Right renal cortex interstitium (tissue), 3 donors: ENCODE data around the gene ATP8A2. TPM values are rescaled to one million over a fixed set of nuclear protein-coding genes. Genes with fewer than 3 reads are reported as not detected.

Experiments used
- DNase-seq, 3 donors: peaks; one replicate each; pipeline ENCODE4 v3.0.0-alpha.2; 2013; ENCODE audit warnings: low read depth in 3 of 3, low spot score in 2 of 3
- polyA plus RNA-seq, 3 donors: library from polyadenylated mRNA; unstranded; fragments of 120-200 nt; gene quantifications; one replicate each; pipeline ENCODE4 v1.2.1, GENCODE V29; 2013; ENCODE audit not compliant: insufficient read length in 3 of 3

Gene ATP8A2
- polyA plus RNA-seq, 3 donors, result 5.5 to 7.2 (median 6.3) TPM

GRCh38 chr13:25679936-25680335 is 308.2 kb downstream of the ATP8A2 start:
- DNase-seq, result no peak

GRCh38 chr13:25682276-25682675 is 310.5 kb downstream of the ATP8A2 start:
- no peak for DNase-seq

GRCh38 chr13:25683056-25683455 is 311.3 kb downstream of the ATP8A2 start:
- DNase-seq, result no peak

- DNase-seq, result no peak
Measured at GRCh38 chr13:25683662-25684370, 312.0 kb downstream of the ATP8A2 start.

DNA sequence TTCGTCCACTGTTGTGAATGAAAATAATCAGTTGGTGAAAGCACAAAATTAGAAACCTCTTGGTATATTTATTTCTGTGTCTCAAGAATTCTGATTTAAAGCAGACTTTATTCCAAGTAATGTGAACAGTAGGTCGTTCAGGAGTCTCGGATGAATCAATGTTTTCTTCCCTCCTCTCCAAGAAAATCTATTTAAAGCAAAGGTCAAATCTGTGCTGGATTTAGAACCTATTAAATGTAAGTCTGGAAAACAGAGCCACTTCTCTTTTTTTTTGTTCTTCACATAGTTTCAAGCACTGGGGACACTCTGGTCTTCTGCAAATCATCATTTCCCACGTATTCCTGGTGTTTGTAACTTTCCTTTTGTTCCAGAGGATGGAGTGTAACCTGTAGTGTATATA is 312.7 kb downstream of the ATP8A2 start:
- DNase-seq, result no peak

GRCh38 chr13:25686831-25687470 is 315.2 kb downstream of the ATP8A2 start:
- DNase-seq, result no peak

DNA sequence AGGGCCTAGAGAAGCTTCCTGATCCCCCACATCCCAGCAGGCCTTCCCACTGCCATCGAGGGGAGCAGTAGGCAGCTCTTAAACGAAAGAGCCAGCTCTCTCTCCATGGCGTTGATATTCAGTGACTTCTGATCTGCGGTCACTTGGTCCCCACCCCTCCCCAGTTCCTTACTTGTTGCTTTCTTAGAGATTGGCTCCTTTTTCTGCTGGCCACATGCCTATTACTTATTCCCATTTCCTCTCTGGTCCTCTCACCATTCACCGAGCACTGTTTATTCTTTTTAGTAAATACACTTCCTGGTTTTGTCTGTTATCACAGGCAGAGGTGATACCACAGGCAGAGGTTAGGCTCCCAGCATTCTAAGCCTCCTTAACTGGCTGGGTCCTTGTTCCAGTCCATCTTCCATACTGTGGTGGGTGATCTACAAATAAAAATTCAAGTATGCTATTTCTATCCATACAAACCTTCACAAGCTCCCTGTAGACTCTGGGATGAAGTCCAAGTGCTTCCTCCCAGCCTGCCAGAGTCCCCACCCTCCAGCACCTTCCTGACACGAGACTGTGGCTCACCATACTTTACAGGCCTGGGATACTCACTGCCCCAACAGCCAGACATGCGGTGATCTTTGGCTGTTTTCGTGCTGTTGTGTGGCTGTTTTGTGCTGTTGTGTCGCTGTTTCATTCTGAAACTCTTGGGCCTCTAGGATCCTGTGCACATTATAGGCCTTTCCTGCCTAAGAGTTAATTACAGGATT is 315.9 kb downstream of the ATP8A2 start:
- no peak for DNase-seq

GRCh38 chr13:25688536-25688935 is 316.8 kb downstream of the ATP8A2 start:
- no peak for DNase-seq

- no peak for DNase-seq
Measured at GRCh38 chr13:25689539-25689938, 317.8 kb downstream of the ATP8A2 start.

DNA sequence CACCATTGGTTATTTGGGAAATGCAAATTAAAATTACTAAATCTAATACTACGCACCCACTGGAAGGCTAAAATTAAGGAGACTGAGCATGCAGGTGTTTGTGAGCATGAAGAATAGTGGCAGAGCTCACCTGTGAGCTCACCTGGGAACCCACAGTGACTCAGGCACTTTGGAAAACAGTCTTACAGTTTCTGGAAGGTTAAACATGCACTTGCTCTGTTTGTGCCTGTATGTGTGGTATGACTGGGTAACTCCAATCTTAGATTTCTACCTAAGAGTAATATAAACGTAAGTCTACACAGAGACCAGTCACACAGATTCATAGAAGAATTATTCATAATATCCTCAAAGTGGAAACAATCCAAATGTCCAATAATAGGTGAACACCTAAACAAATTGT is 318.8 kb downstream of the ATP8A2 start:
- DNase-seq, result no peak

GRCh38 chr13:25691654-25692053 is 319.9 kb downstream of the ATP8A2 start:
- no peak for DNase-seq

- DNase-seq, result no peak
Measured at GRCh38 chr13:25692099-25692498, 320.3 kb downstream of the ATP8A2 start.

GRCh38 chr13:25699056-25699455 is 327.3 kb downstream of the ATP8A2 start:
- DNase-seq, result no peak

- no peak for DNase-seq
Measured at GRCh38 chr13:25699600-25699999, 327.8 kb downstream of the ATP8A2 start.

DNA sequence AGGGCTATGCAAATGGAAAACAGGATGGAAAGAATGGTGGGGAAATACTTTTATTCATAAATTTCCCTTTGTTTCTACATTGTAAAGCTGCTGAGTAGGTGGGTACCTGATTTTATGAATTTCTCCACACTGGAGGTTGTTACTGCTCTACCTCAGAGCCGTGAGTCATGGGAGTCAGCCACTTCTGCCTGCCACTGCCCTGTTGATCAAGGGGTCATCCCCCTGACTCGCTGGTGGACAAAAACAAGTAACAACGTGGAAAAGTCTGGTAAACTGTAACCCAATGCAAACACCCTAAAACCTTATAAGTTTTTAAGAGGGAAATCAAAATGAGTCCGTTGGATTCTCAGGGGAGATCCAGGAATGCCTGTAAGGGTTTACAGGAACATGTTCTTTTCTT is 329.5 kb downstream of the ATP8A2 start:
- DNase-seq, result no peak

GRCh38 chr13:25702386-25702785 is 330.6 kb downstream of the ATP8A2 start:
- DNase-seq, result no peak

- no peak for DNase-seq
Measured at GRCh38 chr13:25707726-25708125, 336.0 kb downstream of the ATP8A2 start.

- DNase-seq, result no peak
Measured at GRCh38 chr13:25708268-25708667, 336.5 kb downstream of the ATP8A2 start.

- no peak for DNase-seq
Measured at GRCh38 chr13:25709088-25709487, 337.3 kb downstream of the ATP8A2 start.

GRCh38 chr13:25715760-25716159 is 344.0 kb downstream of the ATP8A2 start:
- DNase-seq, result no peak

DNA sequence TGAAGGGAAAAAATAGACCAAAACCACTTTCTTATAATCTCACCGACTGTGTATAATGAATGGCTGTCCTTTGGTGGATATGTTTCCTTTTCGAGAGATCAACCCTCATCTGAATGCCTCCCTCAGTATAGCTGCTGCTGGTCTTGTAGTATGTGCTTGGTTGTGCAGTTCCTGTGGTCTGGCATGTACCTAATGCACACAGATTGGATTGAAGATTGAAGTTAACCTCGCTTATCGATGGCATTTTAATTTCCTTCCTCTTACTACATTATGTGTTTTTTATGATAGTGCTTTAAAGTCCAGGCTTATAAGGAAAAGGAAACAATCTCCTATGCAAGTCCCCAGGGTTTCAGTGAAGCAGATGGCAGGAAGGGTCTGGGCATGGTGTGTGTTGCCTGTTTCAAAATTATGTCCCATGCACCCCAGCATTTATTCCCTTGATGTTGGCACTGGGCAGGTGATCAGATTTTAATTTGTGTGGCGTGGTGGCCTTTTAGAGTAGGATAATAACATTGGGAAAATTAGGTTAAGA is 346.0 kb downstream of the ATP8A2 start:
- no peak for DNase-seq

GRCh38 chr13:25719666-25720065 is 347.9 kb downstream of the ATP8A2 start:
- no peak for DNase-seq
